ENCODE results near the gene CCSER1.

DNA sequence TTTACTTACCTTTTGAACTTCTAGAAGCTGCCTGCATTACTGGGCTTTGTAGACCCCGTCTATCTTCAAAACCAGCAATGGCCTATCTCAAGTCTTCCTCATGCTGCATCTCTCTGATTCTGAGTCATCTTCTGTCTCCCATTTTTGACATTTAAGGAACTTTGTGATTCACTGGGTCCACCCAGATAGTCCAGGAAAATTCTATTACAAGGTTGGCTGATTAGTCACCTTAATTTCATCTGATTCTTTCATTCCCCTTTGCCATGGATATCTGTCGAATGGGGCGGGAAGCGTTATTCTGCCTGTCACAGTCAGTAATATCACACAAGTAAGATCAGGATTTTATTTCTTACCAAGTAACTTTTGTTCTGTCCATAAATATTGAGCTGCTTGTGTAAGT lies 618.0 kb downstream of the CCSER1 start:
- TF ChIP-seq, protein P1, sequence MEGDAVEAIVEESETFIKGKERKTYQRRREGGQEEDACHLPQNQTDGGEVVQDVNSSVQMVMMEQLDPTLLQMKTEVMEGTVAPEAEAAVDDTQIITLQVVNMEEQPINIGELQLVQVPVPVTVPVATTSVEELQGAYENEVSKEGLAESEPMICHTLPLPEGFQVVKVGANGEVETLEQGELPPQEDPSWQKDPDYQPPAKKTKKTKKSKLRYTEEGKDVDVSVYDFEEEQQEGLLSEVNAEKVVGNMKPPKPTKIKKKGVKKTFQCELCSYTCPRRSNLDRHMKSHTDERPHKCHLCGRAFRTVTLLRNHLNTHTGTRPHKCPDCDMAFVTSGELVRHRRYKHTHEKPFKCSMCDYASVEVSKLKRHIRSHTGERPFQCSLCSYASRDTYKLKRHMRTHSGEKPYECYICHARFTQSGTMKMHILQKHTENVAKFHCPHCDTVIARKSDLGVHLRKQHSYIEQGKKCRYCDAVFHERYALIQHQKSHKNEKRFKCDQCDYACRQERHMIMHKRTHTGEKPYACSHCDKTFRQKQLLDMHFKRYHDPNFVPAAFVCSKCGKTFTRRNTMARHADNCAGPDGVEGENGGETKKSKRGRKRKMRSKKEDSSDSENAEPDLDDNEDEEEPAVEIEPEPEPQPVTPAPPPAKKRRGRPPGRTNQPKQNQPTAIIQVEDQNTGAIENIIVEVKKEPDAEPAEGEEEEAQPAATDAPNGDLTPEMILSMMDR (conservative IDR thresholded peaks at IDR 0.05): no peak
- no peak for TF ChIP-seq EZH2 (IDR thresholded peaks at IDR 0.05; ENCODE audit: low read depth)

All from PC-9 (cell line).